Fibroblast of skin of left quadriceps (primary cell): Measurements from ENCODE around the gene GALNT5.
"Not testable (repeated sequence)": the region's sequence is repeated elsewhere in the genome, so short reads cannot be mapped to it uniquely, and the experiment has no call there.

Experiments used
- DNase-seq, 2 experiments: peaks; one replicate each; pipeline ENCODE4 v3.0.0-alpha.2; 2013; ENCODE audit warnings: low read depth in 2 of 2

The GALNT5 gene, protein sequence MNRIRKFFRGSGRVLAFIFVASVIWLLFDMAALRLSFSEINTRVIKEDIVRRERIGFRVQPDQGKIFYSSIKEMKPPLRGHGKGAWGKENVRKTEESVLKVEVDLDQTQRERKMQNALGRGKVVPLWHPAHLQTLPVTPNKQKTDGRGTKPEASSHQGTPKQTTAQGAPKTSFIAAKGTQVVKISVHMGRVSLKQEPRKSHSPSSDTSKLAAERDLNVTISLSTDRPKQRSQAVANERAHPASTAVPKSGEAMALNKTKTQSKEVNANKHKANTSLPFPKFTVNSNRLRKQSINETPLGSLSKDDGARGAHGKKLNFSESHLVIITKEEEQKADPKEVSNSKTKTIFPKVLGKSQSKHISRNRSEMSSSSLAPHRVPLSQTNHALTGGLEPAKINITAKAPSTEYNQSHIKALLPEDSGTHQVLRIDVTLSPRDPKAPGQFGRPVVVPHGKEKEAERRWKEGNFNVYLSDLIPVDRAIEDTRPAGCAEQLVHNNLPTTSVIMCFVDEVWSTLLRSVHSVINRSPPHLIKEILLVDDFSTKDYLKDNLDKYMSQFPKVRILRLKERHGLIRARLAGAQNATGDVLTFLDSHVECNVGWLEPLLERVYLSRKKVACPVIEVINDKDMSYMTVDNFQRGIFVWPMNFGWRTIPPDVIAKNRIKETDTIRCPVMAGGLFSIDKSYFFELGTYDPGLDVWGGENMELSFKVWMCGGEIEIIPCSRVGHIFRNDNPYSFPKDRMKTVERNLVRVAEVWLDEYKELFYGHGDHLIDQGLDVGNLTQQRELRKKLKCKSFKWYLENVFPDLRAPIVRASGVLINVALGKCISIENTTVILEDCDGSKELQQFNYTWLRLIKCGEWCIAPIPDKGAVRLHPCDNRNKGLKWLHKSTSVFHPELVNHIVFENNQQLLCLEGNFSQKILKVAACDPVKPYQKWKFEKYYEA

DNA sequence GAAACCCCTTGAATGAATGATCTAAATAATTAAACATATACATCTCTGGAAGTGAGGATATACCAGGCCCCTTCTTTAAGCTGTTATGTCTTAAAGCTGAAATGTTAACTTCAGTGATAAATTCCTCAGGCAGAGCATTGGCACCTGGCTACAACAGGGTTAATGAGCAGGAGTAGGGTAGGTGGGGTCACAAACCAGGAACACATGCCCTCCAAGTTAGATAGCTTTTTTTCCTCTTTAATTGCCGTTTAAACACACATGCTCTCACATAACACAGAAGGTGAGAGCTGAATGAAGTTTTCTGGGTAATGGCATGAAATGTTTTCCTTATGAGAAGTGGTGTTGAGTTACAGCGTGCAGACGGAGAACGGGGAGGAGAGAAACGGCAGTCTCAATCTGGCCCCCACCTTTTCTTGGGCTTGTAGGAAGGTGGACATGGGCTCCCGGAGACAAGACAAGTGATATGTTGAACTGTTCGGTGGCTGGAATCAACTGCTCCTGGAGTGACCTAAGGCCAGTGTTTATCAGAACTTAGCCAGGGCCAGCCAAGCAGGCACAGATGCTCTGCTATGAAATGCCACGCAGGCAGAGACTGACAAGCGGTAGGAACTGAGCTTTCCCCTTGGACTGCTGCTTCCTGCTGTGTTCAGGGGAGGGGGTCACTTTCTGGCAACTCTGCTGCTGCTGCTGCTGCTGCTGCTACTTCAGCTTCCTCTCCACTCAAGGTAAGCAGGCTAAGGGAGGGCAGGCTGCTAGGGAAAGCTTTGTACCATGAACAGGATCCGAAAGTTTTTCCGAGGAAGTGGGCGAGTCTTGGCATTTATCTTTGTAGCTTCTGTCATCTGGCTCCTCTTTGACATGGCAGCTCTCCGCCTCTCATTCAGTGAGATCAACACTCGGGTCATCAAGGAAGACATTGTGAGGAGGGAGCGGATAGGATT, at the start of gene GALNT5:
Gene GALNT5 (plus strand): TSS at position 394 of the 941 bp plus-strand sequence. CDS start 378 bp downstream, at position 772.
- DNase-seq: peak in 1 of 2 experiments; percentile 44

DNA sequence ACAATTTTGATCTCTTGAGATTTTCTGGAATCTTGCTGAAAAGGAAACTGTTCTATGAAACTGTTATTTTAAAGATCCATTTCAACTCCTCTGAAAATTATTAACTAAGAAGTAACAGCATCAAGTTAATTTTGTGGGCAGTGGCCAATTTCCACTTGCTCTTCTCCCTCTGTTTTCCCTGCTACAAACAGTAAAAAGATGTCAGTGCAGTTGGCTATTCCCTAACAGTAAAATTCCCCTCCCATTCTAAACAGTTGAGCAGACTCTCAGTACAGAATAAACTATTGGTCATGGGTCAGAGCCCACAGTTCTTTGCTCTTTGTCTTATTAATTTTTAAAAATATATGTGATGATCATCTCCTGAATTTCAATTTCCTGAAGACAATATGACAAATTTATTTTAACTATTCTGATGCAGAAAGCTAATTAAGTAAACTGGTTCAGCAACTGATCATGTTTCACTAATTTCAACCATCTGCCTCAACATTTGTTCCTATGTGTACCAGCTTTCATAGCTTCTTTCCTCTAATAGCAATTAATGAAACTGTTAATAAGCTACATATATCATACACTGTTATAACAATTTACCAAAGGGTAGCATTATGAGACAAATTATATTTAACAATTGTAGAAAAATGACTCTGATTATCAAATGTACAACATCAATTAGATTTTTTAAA, 41.1 kb upstream of the GALNT5 start:
- no peak for DNase-seq

DNA sequence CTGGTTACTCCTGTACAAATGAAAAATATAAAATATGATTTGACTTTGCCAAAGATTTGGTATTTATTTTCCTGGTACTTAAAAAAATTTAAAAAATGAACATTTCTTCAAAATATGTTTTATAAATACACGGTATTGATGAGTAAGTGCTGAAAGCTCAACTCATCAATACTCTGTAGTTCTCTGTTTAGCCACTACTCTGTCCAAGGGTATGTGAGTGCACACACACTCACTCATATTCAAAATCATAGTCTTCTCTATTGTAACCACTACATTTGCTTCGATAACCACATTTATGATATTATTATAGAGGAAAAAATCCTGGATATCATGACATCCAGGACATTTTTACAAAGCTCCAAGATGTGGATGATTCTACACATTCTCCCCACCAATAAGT, 40.1 kb upstream of the GALNT5 start:
- no peak for DNase-seq

DNA sequence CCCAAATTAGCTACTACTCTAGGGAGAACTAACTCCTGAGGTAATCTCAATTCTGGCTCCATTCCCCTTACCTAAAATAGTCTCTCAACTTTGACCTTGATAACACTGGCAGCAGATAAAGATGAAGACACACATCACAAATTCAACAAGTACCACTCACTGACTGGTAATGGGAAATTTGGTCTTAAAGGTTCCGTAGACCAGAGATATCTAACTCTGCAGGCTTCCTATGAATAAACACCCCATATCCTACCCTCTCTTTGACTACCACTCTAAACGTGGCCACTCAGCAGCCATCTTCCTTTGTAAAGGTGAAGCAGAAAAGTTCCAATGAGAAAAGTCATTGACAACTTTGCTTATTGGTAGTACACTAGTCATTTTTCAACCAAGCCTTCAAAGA, 38.6 kb upstream of the GALNT5 start:
- no peak for DNase-seq

DNA sequence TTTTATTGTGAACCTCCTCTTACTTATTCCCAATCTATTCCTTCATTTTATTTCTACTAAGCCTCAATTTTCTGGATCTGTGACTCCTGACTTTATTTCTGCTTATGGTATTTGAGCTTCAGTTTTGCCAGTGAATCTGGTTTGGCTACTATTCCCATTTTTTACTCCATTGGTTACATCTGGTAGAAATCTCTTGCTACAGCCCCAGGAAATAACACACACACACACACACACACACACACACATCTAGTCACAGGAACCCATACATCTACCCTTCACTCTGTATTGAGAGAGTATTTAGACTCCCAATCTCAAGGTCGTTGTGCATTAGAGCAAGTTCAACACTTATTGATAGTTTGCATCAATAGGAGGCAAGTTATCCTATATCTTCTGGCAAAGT, 37.0 kb upstream of the GALNT5 start:
- DNase-seq: no peak

DNA sequence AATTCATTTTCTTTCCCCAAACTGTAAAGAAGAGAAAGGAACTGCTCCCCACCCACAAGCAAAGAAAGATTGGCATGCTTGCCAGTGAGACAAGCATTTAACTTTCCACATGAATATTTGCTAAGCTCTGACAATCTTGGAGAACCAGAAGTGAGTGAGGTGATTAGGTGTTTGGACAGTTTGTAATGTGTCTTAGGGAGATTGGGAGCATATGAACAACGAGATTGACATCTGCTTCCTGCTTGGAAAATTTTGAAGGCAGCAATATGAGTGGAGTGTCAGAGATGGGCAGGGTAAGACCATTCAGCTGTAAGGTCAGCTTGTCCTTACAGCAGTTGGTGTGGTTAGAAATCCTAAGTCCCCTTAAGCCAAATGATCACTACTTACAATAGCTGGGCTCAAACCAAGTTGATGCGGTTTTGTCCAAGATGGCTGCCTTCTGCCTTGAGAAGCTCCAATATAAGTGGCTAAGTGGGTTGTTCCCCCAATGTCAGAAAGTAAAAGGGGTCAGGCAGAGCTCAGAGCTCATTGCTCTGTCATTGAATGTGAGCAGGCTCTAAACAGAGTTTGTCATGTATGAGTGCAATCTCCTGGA, 36.0 kb upstream of the GALNT5 start:
- DNase-seq: no peak

DNA sequence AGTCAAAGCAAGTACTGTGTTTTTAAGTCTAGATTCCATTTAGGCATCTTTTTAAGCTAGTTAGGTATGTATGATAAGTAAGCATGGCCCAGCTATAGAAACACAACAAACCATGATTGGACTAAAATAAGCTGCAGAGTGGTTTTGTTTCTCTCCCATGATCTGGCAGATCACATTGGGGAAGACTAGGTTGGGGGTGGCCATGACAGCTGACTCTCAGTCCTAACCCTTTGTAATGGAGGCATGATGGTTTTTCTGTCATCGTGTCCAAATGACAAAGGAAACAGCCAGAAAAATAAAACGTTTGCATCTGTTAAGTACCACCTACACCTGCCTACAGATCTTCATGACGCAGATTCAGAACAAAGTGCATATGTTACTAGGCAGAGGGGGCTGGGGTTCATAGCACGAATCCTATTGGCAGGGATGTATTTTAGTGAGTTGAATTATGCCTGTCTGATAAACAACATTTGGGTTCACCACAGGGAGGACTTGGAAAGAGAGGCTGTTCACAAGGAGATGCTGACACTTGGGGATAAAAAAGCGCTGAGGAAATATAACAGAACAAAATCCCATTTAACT, 33.8 kb upstream of the GALNT5 start:
- no peak for DNase-seq

DNA sequence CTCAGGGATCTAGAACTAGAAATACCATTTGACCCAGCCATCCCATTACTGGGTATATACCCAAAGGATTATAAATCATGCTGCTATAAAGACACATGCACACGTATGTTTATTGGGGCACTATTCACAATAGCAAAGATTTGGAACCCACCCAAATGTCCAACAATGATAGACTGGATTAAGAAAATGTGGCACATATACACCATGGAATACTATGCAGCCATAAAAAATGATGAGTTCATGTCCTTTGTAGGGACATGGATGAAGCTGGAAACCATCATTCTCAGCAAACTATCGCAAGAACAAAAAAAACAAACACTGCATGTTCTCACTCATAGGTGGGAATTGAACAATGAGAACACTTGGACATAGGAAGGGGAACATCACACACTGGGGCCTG, 33.1 kb upstream of the GALNT5 start:
- not testable (repeated sequence) for DNase-seq

DNA sequence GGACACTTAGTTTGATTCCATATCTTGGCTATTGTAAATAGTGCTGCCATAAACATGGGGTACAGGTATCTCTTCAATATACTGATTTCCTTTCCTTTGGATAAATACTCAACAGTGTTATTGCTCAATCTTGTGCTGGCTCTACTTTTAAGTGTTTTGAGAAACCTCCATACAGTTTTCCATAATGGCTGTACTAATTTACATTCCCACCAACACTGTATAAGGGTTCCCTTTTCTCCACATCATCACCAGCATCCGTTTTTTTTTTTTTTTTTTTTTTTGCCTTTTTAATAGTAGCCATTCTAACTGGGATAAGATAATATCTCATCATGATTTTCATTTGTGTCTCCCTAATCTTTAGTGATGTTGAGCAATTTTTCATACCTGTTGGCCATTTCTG, 29.9 kb upstream of the GALNT5 start:
- DNase-seq: no peak

DNA sequence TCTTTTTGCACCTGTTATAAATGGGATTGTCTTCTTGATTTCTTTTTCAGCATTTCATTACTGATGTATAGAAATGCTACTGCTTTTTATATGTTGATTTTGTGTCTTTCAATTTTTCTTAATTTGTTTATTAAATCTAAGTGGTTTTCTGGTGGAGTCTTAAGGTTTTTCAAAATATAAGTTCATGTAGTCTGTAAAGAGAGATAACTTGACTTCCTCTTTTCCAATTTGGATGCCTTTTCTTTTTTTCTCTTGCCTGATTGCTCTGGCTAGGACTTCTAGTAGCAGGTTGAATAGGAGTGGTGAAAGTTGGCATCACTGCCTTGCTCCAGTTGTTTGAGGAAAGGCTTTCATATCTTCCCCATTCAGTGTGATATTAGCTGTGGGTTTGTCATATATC, 28.6 kb upstream of the GALNT5 start:
- no peak for DNase-seq

DNA sequence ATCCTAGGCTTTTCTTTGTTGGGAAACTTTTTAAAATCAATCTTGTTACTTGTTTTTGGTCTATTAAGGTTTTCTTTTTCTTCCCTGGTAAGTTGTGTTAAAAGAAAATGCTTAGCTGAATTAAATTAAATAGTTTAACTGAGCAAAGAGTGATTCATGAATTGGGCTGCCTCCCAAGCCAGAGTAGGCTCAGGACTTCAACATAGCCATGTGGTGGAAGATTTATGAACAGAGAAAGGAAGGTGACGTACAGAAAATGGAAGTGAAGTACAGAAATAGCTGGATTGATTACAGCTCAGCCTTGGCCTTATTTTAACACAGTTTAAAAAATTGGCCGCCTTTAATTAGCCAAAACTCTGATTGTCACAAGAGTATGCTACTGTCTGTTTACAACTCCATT, 27.9 kb upstream of the GALNT5 start:
- DNase-seq: peak; percentile 90

DNA sequence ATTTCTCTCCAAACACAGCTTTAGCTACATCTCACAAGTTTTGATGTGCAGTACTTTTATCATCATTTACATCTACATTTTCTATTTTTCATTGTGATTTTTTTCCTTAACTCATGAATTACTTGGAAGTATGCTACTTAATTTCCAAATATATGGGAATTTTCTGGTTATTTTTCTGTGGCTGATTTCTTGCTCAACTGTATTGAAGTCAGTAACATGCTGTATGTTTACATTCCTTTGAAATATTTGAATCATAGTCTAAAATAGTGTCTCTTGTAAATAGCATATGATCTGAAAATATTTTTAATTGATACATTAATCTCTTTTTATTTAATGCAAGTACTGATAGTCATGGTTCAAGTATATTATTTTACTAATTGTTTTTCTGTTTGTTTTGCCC, 26.0 kb upstream of the GALNT5 start:
- DNase-seq: peak in 1 of 2 experiments; percentile 10

DNA sequence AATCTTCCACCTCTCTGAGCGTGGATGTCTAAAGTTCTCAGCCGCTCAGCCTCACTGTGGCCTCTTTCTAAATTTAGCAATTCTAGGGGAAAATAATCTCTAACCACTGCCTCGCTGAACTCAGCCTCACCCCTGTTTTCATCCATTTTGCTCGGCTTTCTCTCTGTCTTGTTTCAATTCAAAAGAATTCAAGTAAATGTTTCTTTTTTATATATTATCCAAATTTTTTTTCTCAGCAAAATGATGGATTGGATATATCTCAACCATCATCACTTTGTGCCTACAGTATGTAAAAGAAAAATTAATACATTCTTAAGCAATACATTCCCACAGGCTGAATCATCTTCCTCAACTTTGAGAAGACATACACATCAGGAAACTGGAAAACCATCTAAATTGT, 24.0 kb upstream of the GALNT5 start:
- DNase-seq: peak; percentile 84 to 86

DNA sequence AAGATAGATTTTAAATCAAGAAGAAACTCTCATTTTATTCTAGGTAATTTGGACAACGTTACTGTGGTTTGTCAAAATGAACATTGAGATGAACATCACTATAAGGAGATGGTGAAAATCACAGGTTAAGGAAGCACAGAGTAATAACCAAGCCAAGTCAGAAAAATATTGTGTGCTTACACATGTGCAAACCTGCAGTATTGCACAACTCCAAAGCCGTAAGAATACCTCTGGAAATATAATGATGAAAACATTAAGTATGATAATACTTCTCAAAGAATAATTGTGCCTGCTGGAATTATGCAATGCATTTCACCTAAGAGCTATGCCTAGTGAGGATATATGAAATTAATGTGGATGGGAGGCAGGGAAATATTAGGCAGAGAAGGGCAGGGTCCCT, 21.1 kb upstream of the GALNT5 start:
- no peak for DNase-seq

DNA sequence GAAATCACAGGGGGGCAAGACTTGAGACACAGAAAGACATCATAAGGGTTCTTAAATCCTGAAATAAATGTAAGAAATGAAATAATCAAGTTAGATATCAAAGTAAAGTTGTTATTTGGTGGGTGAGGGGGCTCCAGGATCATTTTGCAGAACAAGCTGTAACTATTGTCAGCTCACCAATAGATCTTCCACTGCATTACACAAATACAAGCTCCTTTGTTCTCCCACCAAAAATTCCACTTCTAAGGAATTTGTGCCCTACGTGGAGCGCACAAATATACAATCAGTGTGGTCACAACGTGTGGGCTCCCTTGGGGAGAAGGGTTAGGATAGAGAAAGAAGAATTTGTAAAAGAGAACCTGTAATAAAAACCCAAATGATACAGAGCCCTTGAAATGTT, 19.2 kb upstream of the GALNT5 start:
- no peak for DNase-seq

DNA sequence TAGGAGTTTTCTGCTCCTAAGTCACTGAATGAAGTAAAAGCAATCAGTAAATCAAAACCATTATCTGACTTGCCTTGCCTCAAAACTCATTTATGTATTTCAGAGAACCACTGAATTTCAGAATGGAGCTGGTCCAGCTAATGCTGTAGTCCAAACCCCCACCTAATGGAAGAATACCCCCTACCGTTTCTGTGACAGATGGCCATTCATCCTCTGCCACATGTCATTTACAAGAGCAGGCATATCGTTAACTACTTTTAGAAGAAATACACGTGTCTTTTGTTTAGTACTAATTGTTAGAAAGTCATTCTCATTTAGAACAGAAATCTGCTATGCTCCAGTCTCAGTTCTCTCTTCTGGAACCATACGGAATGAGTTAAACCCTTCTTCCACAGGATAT, 12.8 kb upstream of the GALNT5 start:
- DNase-seq: no peak

DNA sequence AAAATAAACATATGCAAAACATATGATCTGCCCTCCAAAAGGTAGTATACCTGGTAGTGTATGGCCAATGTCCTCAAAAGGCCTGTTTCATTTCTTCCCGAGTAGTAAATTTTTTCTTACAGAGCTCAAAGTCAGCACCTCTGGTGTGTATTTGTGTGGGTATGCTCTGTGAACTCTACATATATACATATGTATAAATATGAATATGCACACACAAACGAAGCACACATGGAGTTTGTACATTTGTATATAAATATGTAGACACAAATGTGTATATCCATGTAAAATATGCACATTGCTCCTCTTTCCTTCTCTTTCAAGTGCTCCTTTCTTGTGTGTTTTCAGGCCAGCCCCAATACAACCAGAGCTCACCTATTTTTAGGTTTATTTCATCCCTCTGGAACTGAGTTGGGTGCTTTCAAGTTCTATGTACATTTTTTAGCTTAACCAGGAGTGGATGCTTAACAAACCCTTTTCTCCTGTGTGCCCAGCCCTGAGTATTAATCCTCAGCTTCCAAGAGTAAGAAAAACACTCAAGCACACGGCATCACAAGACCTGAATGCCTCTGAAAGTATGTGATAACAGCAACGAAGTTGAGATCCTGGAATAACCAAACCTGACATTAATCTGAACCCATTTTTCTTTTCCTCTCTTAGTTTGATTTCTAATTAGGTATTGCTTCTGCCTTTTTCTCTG, 12.2 kb upstream of the GALNT5 start:
- no peak for DNase-seq

DNA sequence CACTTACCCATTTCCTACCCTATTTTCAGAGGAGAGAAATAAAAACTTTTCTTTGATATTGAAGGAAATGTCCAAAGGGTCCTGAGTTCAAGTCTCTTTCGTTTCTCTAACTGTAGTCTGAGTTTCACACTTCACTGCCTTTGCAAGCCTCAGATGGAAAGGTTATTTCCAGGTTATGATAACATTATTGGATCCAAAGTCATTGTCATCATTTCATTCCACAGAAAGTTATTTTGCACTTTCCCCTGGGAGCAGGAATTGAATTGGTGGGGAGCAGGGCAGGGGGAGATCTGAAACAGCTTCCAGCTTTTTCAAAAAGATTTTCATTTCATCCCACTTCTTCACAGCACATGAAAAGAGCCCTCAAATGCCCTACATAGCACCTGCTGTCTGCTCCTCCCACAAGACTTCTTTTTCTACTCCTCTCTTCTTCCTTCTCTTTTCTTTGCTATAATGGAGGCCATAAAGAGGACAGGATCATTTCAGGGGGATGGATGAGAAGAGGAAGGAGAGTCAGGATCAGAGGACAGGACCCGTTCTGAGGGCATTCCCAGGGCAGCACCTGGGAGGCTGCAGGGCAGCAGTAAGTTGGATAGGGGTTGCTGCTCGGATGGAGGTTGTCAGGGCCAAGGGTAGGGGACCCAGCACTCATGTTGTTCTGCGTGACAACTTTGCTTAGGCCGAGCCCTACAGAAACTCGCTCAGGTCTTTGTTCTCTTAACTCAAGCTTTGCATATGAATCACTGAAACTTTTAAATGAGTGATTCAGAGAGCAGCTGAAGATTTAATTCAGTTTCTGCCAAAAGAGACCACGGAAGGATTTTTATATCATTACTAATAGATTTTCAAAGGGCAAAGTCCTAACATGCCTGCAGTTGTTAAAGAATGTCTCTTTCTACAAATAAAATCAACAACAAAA, 11.4 kb upstream of the GALNT5 start:
- DNase-seq: peak; percentile 84 to 86
